H1 (cell line): Measurements from ENCODE around the gene TOP3B. TPM values are rescaled to one million over a fixed set of nuclear protein-coding genes. Genes with fewer than 3 reads are reported as not detected.

Experiments
- CTCF ChIA-PET: fragments of 300-600 bp; sonication (Branson Sonifier 250); formaldehyde crosslinking; loops from one replicate; lab custom pipeline; 2021; ENCODE audit not compliant: partially characterized antibody; lab: Charles Lee
- POLR2A ChIA-PET: fragments of 300-600 bp; sonication (Branson Sonifier 250); formaldehyde crosslinking; loops from one replicate; lab custom pipeline; 2021; ENCODE audit warnings: inconsistent platforms; ENCODE audit not compliant: partially characterized antibody; lab: Charles Lee
- DNase-seq, 2 experiments: peaks; one replicate each; pipeline versions ENCODE4 v3.0.0 to v3.0.0-alpha.2; 2010 to 2022; ENCODE audit warnings: low spot score in 2 of 2, low read depth in 1 of 2, mixed read lengths in 1 of 2
- FAIRE-seq: peaks from 2 replicates; lab custom pipeline; 2011; peaks lifted over from hg19 to GRCh38; lab: Jason Lieb, UNC
- H2AFZ ChIP-seq: 2 replicates; pipeline ENCODE4 v1.8.1; 2012; ENCODE audit warnings: low read length, inconsistent platforms
- H2AK5ac ChIP-seq: 2 replicates; pipeline ENCODE4 v1.6.1; 2013; ENCODE audit warnings: low read depth, low read length
- H2BK120ac ChIP-seq: replicated peaks from 2 replicates; pipeline ENCODE3; 2013; ENCODE audit warnings: low read depth, low read length, inconsistent platforms
- H2BK12ac ChIP-seq: 2 replicates; pipeline ENCODE4 v1.6.1; 2013; ENCODE audit warnings: low read depth, low read length
- H2BK15ac ChIP-seq: 2 replicates; pipeline ENCODE4 v1.6.1; 2013; ENCODE audit warnings: low read length
- H2BK20ac ChIP-seq: 2 replicates; pipeline ENCODE4 v1.6.1; 2013; ENCODE audit warnings: low read length
- H2BK5ac ChIP-seq: 2 replicates; pipeline ENCODE4 v1.6.1; 2013; ENCODE audit warnings: low read depth, low read length
- H3K14ac ChIP-seq: 2 replicates; pipeline ENCODE4 v1.6.1; 2013; ENCODE audit warnings: inconsistent platforms; ENCODE audit not compliant: insufficient read length
- H3K18ac ChIP-seq: 2 replicates; pipeline ENCODE4 v1.6.1; 2013; ENCODE audit warnings: low read length; ENCODE audit errors: extremely low read depth
- H3K23ac ChIP-seq: 2 replicates; pipeline ENCODE4 v1.6.1; 2013; ENCODE audit warnings: inconsistent platforms; ENCODE audit not compliant: insufficient read length
- H3K23me2 ChIP-seq: 2 replicates; pipeline ENCODE4 v1.6.1; 2013; ENCODE audit warnings: low read depth, low read length
- H3K27ac ChIP-seq: 2 replicates; pipeline ENCODE4 v1.6.1; 2011; ENCODE audit warnings: low read depth, low read length, inconsistent platforms
- H3K27me3 ChIP-seq, 4 experiments: replicated peaks in 1 of 4; 1 replicate in 1 of 4; 2 replicates in 3 of 4; pipeline versions ENCODE4 v1.6.1 to v1.8.1; 2011 to 2013; ENCODE audit warnings: low read length in 3 of 4, mild to moderate bottlenecking in 3 of 4, inconsistent platforms in 2 of 4, mixed read lengths in 2 of 4, moderate library complexity in 1 of 4; ENCODE audit not compliant: control insufficient read depth in 3 of 4, insufficient read depth in 3 of 4; ENCODE audit errors: extremely low read depth in 1 of 4
- H3K36me3 ChIP-seq, 4 experiments: 2 replicates each; pipeline versions ENCODE4 v1.6.1 to v1.8.1; 2011 to 2013; ENCODE audit warnings: mild to moderate bottlenecking in 4 of 4, low read length in 3 of 4, moderate library complexity in 2 of 4, control low read depth in 1 of 4, inconsistent platforms in 1 of 4; ENCODE audit not compliant: insufficient read depth in 4 of 4, control insufficient read depth in 2 of 4
- H3K4ac ChIP-seq: replicated peaks from 2 replicates; pipeline ENCODE3; 2013; ENCODE audit warnings: low read length, low read depth, mixed read lengths, inconsistent platforms; ENCODE audit not compliant: insufficient read length
- H3K4me1 ChIP-seq, 4 experiments: replicated peaks in 1 of 4; 1 replicate in 1 of 4; 2 replicates in 3 of 4; pipeline versions ENCODE4 v1.6.1 to v1.8.1; 2011 to 2013; ENCODE audit warnings: low read length in 3 of 4, inconsistent platforms in 2 of 4, mixed read lengths in 1 of 4; ENCODE audit not compliant: insufficient read depth in 4 of 4, control insufficient read depth in 3 of 4
- H3K4me2 ChIP-seq, 2 experiments: 2 replicates each; pipeline versions ENCODE4 v1.6.1 to v1.8.1; 2011 to 2013; ENCODE audit warnings: low read depth in 2 of 2, low read length in 2 of 2, control low read depth in 1 of 2, inconsistent platforms in 1 of 2, mild to moderate bottlenecking in 1 of 2; ENCODE audit not compliant: insufficient read depth in 1 of 2
- H3K4me3 ChIP-seq, 4 experiments: fragments of 200-600, 300-600 bp in 1 of 4; sonication (generic), shearing (Covaris generic), sonication (Bioruptor Twin) in 1 of 4; 2 replicates each; pipeline versions ENCODE4 v1.5.1 to v1.8.1; 2011 to 2016; ENCODE audit warnings: low read length in 4 of 4, low read depth in 3 of 4, control low read depth in 2 of 4, inconsistent platforms in 2 of 4, mild to moderate bottlenecking in 2 of 4, mixed read lengths in 1 of 4, moderate library complexity in 1 of 4; ENCODE audit not compliant: insufficient read depth in 2 of 4; ENCODE audit errors: extremely low read depth in 1 of 4
- H3K56ac ChIP-seq: replicated peaks from 2 replicates; pipeline ENCODE3; 2013; ENCODE audit warnings: low read depth, mild to moderate bottlenecking, mixed read lengths, low read length, inconsistent platforms; ENCODE audit not compliant: insufficient read length
- H3K79me1 ChIP-seq: 2 replicates; pipeline ENCODE4 v1.6.1; 2013; ENCODE audit warnings: low read depth, low read length, control low read depth
- H3K79me2 ChIP-seq, 2 experiments: 2 replicates each; pipeline versions ENCODE4 v1.6.1 to v1.8.1; 2012 to 2013; ENCODE audit warnings: low read length in 2 of 2, mild to moderate bottlenecking in 2 of 2, inconsistent platforms in 1 of 2; ENCODE audit not compliant: insufficient read depth in 2 of 2, control insufficient read depth in 1 of 2
- H3K9ac ChIP-seq, 4 experiments: replicated peaks in 1 of 4; 1 replicate in 1 of 4; 2 replicates in 3 of 4; pipeline versions ENCODE4 v1.6.1 to v1.8.1; 2011 to 2013; ENCODE audit warnings: low read depth in 3 of 4, low read length in 3 of 4, control low read depth in 2 of 4, mild to moderate bottlenecking in 2 of 4, moderate library complexity in 2 of 4, inconsistent platforms in 1 of 4; ENCODE audit errors: extremely low read depth in 1 of 4
- H3K9me3 ChIP-seq, 2 experiments: 2 replicates each; pipeline versions ENCODE4 v1.6.1 to v1.8.1; 2012 to 2013; ENCODE audit warnings: mild to moderate bottlenecking in 2 of 2, moderate library complexity in 2 of 2, control low read depth in 1 of 2, inconsistent platforms in 1 of 2, low read depth in 1 of 2, low read length in 1 of 2, mixed read lengths in 1 of 2; ENCODE audit not compliant: insufficient read depth in 2 of 2
- H4K20me1 ChIP-seq, 2 experiments: replicated peaks in 1 of 2; 2 replicates each; pipeline versions ENCODE3 to v1.8.1; 2011 to 2013; ENCODE audit warnings: inconsistent platforms in 2 of 2, low read length in 2 of 2, mild to moderate bottlenecking in 1 of 2; ENCODE audit not compliant: insufficient read depth in 2 of 2, control insufficient read depth in 1 of 2
- H4K5ac ChIP-seq: 2 replicates; pipeline ENCODE4 v1.6.1; 2013; ENCODE audit warnings: low read length, low read depth, mixed read lengths, inconsistent platforms; ENCODE audit not compliant: insufficient read length
- H4K8ac ChIP-seq: 2 replicates; pipeline ENCODE4 v1.8.0; 2013; ENCODE audit warnings: mild to moderate bottlenecking, moderate library complexity, low read length, inconsistent platforms; ENCODE audit not compliant: insufficient read depth; ENCODE audit errors: extremely low read depth
- H4K91ac ChIP-seq: replicated peaks from 2 replicates; pipeline ENCODE3; 2013; ENCODE audit warnings: low read length, mixed read lengths, inconsistent platforms; ENCODE audit not compliant: insufficient read length
- CHD2 ChIP-seq: IDR thresholded peaks from 2 replicates; pipeline ENCODE4 v1.6.1; 2012; ENCODE audit warnings: low read length, improper control_type of control experiment
- FOSL1 ChIP-seq: IDR thresholded peaks from 2 replicates; pipeline ENCODE4 v1.6.1; 2011; ENCODE audit warnings: mild to moderate bottlenecking, low read depth, low read length, moderate library complexity; ENCODE audit not compliant: insufficient read depth
- GABPA ChIP-seq: IDR thresholded peaks from 2 replicates; pipeline ENCODE4 v1.6.1; 2011; ENCODE audit warnings: mild to moderate bottlenecking, low read length, moderate library complexity, borderline replicate concordance; ENCODE audit not compliant: insufficient read depth
- RAD21 ChIP-seq, 2 experiments: IDR thresholded peaks in 1 of 2; conservative IDR thresholded peaks in 1 of 2; 2 replicates each; pipeline ENCODE4 v1.6.1; 2011; ENCODE audit warnings: low read depth in 2 of 2, low read length in 2 of 2, improper control_type of control experiment in 1 of 2, inconsistent platforms in 1 of 2, mild to moderate bottlenecking in 1 of 2, moderate library complexity in 1 of 2
- SP1 ChIP-seq: IDR thresholded peaks from 2 replicates; pipeline ENCODE4 v1.6.1; 2011; ENCODE audit warnings: low read depth, low read length
- TBP ChIP-seq: IDR thresholded peaks from 2 replicates; pipeline ENCODE4 v1.6.1; 2011; ENCODE audit warnings: low read depth, low read length, improper control_type of control experiment
- WGBS, 2 experiments: shearing (Covaris generic) in 1 of 2; methylation state at CpG; one replicate each; pipeline versions ENCODE4 v1.1.6 to v1.1.7; 2013 to 2015; ENCODE audit warnings: low lambda C conversion rate in 2 of 2, mixed read lengths in 2 of 2, inconsistent platforms in 1 of 2, low coverage in 1 of 2, missing lambda C conversion rate in 1 of 2; ENCODE audit not compliant: insufficient replicate concordance in 2 of 2, insufficient coverage in 1 of 2, insufficient read length in 1 of 2; ENCODE audit errors: extremely low coverage in 1 of 2, missing lambda C conversion rate in 1 of 2; 5-methylcytosine and 5-hydroxymethylcytosine counted together
- polyA plus RNA-seq, 7 experiments: library from polyadenylated mRNA; depleted of rRNA in 3 of 7; stranded (reverse) in 5 of 7; unstranded in 2 of 7; fragments of >200 nt in 5 of 7; fragments of 200-250 nt in 2 of 7; gene quantifications; 1 replicate in 5 of 7; 2 replicates in 1 of 7; 4 replicates in 1 of 7; pipeline versions ENCODE4 v1.2.1 to v1.2.3, GENCODE V29; 2011 to 2013; ENCODE audit warnings: missing spikeins in 2 of 7, mixed read lengths in 2 of 7
- total RNA-seq: library from RNA; stranded (reverse); fragmentation: NEBNext Ultra II Directional; extraction: Animal tissue kit (Norgen Biotek cat#: 25700); gene quantifications from 2 replicates; pipeline ENCODE4 v1.2.1, GENCODE V29; 2021
- TF ChIP-seq, protein P1 (sequence below), 3 experiments: IDR thresholded peaks; 1 replicate in 2 of 3; 2 replicates in 1 of 3; pipeline versions ENCODE4 v1.5.1 to v1.6.1; 2011; ENCODE audit warnings: low read length in 3 of 3, mild to moderate bottlenecking in 3 of 3, inconsistent platforms in 2 of 3, low read depth in 1 of 3, moderate library complexity in 1 of 3; ENCODE audit not compliant: insufficient read depth in 1 of 3; ENCODE audit errors: control extremely low read depth in 1 of 3

Gene TOP3B
- total and polyA plus RNA-seq, 2 of the 8 experiments (the other 6 are each of a cell fraction or from before 2014, with no cell fraction given) = 30.4 to 52.8 TPM

DNA sequence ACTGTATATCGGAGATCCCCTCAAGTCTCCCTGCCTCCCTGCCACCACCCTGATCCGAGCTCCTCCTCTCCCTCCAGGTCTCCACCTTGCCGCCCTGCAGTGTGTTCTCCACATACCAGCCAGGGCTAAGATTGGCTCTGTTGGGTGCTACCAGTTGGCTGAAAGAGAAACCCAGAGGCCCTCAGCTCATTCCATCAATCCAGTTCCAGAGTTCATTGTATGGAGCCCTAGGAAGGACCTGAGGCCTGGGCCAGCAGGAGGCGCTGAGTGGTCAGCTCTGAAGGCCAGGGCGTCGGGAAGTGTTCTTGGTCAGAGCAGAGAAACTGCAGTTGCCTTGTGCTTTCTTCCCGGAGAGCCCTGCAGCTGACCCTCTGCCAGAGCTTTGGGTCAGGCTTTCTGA, 2.2 kb upstream of the TOP3B start:
- Histone ChIP-seq H3K9me3 (no peaks in the 10 kb centered on the region), H3K9ac (no peak overlapping the region), H2BK20ac (no peak overlapping the region), H2BK5ac (no peak overlapping the region), H2BK15ac (no peak overlapping the region), H2BK120ac (no peak overlapping the region), H3K23ac (no peak overlapping the region), H3K4me1 (peaks cover 0 to 2% (median 0%) of the 10 kb centered on the region in 4 experiments; a peak in 2 of 7 replicates), H4K20me1 (peaks cover 3 to 4% of the 10 kb centered on the region in 2 experiments), H3K27me3 (peaks cover 24 to 39% (median 37%) of the 10 kb centered on the region in 4 experiments), H4K8ac (no peak overlapping the region), H2BK12ac (no peak overlapping the region), H3K4me3 (no peak overlapping the region)
- POLR2A ChIA-PET = no interaction called here
- no peak for TF ChIP-seq CHD2
- no peak for TF ChIP-seq FOSL1
- 0 out of 2 replicates have a peak, but pooled peaks have one; percentile 34 for TF ChIP-seq TBP
- TF ChIP-seq, protein P1, sequence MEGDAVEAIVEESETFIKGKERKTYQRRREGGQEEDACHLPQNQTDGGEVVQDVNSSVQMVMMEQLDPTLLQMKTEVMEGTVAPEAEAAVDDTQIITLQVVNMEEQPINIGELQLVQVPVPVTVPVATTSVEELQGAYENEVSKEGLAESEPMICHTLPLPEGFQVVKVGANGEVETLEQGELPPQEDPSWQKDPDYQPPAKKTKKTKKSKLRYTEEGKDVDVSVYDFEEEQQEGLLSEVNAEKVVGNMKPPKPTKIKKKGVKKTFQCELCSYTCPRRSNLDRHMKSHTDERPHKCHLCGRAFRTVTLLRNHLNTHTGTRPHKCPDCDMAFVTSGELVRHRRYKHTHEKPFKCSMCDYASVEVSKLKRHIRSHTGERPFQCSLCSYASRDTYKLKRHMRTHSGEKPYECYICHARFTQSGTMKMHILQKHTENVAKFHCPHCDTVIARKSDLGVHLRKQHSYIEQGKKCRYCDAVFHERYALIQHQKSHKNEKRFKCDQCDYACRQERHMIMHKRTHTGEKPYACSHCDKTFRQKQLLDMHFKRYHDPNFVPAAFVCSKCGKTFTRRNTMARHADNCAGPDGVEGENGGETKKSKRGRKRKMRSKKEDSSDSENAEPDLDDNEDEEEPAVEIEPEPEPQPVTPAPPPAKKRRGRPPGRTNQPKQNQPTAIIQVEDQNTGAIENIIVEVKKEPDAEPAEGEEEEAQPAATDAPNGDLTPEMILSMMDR (IDR thresholded peaks at IDR 0.05; ENCODE audit: control extremely low read depth in 1 of 3, insufficient read depth in 1 of 3, low read depth in 1 of 3, low read length in 3 of 3) = peak; percentile 76 to 88 (median 77)
- TF ChIP-seq SP1 = peak; percentile 41; the same call in 1 of the 2 replicates
- TF ChIP-seq RAD21 (IDR thresholded peaks at IDR 0.05 in 1 of 2, conservative IDR thresholded peaks at IDR 0.05 in 1 of 2; ENCODE audit: low read depth in 2 of 2, low read length in 2 of 2) = peak; percentile 72 to 78
- TF ChIP-seq GABPA = no peak
- TF ChIP-seq, all 59 proteins: peak for 4
- DNase-seq = peak; percentile 36 to 78
- no peak overlapping the region for H2AK5ac ChIP-seq
- H3K79me1 ChIP-seq = peaks cover 8% of the 10 kb centered on the region; the same call in 1 of the 2 replicates
- no peak overlapping the region for H4K91ac ChIP-seq
- no peak overlapping the region for H3K18ac ChIP-seq
- no peak overlapping the region for H3K14ac ChIP-seq
- H3K27ac ChIP-seq = no peak overlapping the region
- H3K4me2 ChIP-seq = no peak overlapping the region
- H3K36me3 ChIP-seq = no peaks in the 10 kb centered on the region; a peak in 2 of 8 replicates
- 0 out of 2 replicates have a peak, but pooled peaks cover 3% of the 10 kb centered on the region for H3K23me2 ChIP-seq
- H2AFZ ChIP-seq = peak overlapping the region; percentile 76; the same call in 1 of the 2 replicates
- H4K5ac ChIP-seq = no peak overlapping the region
- peak; percentile 63 for FAIRE-seq
- 47% methylated on average over 7 of the region's 7 CpGs; no CpG with 5 or more reads in 1 of the 2 experiments for WGBS, 2 experiments
- no peak overlapping the region for H3K4ac ChIP-seq
- CTCF ChIA-PET = interaction anchor here (0.7 to 5.6 kb wide), 22 partner anchors 10 to 194 kb away, joined by 3 to 47 read pairs (median 4); no protein-coding TSS in a partner anchor
- peaks cover 0 to 11% of the 10 kb centered on the region in 2 experiments for H3K79me2 ChIP-seq
- H3K56ac ChIP-seq = no peak overlapping the region
